Liver (tissue), 3 donors: Measurements from ENCODE around the gene SUN2.

Source experiments
- CTCF ChIP-seq: fragments of 150-350 bp; IDR thresholded peaks from 2 replicates; pipeline ENCODE4 v1.5.1; 2017; ENCODE audit warnings: improper control_type of control experiment, low read depth, low read length; ENCODE audit not compliant: missing input control
- EGR1 ChIP-seq, 2 donors: IDR thresholded peaks; 2 replicates each; pipeline ENCODE4 v1.6.1; 2016 to 2018; ENCODE audit warnings: antibody characterized with exemption in 2 of 2, low read depth in 2 of 2
- FOXA1 ChIP-seq: IDR thresholded peaks from 2 replicates; pipeline ENCODE4 v1.6.1; 2016; ENCODE audit warnings: antibody characterized with exemption
- GABPA ChIP-seq, 2 donors: IDR thresholded peaks in 1 of 2; conservative IDR thresholded peaks in 1 of 2; 2 replicates each; pipeline ENCODE4 v1.6.1; 2016; ENCODE audit warnings: antibody characterized with exemption in 2 of 2, mild to moderate bottlenecking in 1 of 2, moderate library complexity in 1 of 2
- HNF4A ChIP-seq, 2 donors: conservative IDR thresholded peaks; 2 replicates each; pipeline ENCODE4 v1.6.1; 2016; ENCODE audit warnings: antibody characterized with exemption in 2 of 2, mild to moderate bottlenecking in 2 of 2
- JUND ChIP-seq, 2 donors: IDR thresholded peaks; 2 replicates each; pipeline ENCODE4 v1.6.1; 2016; ENCODE audit warnings: antibody characterized with exemption in 2 of 2
- MAX ChIP-seq: IDR thresholded peaks from 2 replicates; pipeline ENCODE4 v1.6.1; 2016; ENCODE audit warnings: antibody characterized with exemption
- RAD21 ChIP-seq, 2 donors: IDR thresholded peaks; 2 replicates each; pipeline ENCODE4 v1.6.1; 2016; ENCODE audit warnings: antibody characterized with exemption in 2 of 2, mild to moderate bottlenecking in 2 of 2
- SP1 ChIP-seq: IDR thresholded peaks from 2 replicates; pipeline ENCODE4 v1.6.1; 2018; ENCODE audit warnings: antibody characterized with exemption, mild to moderate bottlenecking
- TAF1 ChIP-seq: conservative IDR thresholded peaks from 2 replicates; pipeline ENCODE4 v1.6.1; 2016; ENCODE audit warnings: antibody characterized with exemption, mild to moderate bottlenecking
- YY1 ChIP-seq: IDR thresholded peaks from 2 replicates; pipeline ENCODE4 v1.6.1; 2016; ENCODE audit warnings: antibody characterized with exemption, mild to moderate bottlenecking
- donor health status: healthy.
- donor health status: healthy.

- TF ChIP-seq EGR1 (IDR thresholded peaks at IDR 0.05; ENCODE audit: low read depth in 2 of 2): no peak
- no peak for TF ChIP-seq CTCF
- TF ChIP-seq RAD21 (IDR thresholded peaks at IDR 0.05): no peak
- TF ChIP-seq JUND (IDR thresholded peaks at IDR 0.05): no peak
- TF ChIP-seq TAF1: no peak
- no peak for TF ChIP-seq YY1
- no peak for TF ChIP-seq FOXA1
- no peak for TF ChIP-seq HNF4A (conservative IDR thresholded peaks at IDR 0.05)
- no peak for TF ChIP-seq GABPA (IDR thresholded peaks at IDR 0.05 in 1 of 2, conservative IDR thresholded peaks at IDR 0.05 in 1 of 2)
- no peak for TF ChIP-seq SP1
- no peak for TF ChIP-seq MAX
These were observed 56.0 kb downstream of the SUN2 start for GRCh38 chr22:38699784-38700183.
